GM18511 (cell line): ENCODE data around the gene MARK4.
"Not testable (repeated sequence)": the region's sequence is repeated elsewhere in the genome, so short reads cannot be mapped to it uniquely, and the experiment has no call there.

Experiments used
- ATAC-seq: cut with Tn5 transposase; IDR thresholded peaks from one replicate; pipeline ENCODE4 v1.9.1; 2021; ENCODE audit warnings: mild to moderate bottlenecking, moderate library complexity; ENCODE audit not compliant: unreplicated experiment

The MARK4 gene

GRCh38 chr19:45243144-45243732 is 7.8 kb upstream of the MARK4 start:
- ATAC-seq, result no peak

GRCh38 chr19:45244133-45244794 is 6.8 kb upstream of the MARK4 start:
- no peak for ATAC-seq

- no peak for ATAC-seq
Measured at GRCh38 chr19:45245334-45245787, 5.7 kb upstream of the MARK4 start, which contains the start of gene EXOC3L2. EXOC3L2 (minus strand) TSS chr19:45245407; CDS start chr19:45239045, 6,362 bp downstream.

- no peak for ATAC-seq
Measured at GRCh38 chr19:45245826-45246225, 5.2 kb upstream of the MARK4 start.

DNA sequence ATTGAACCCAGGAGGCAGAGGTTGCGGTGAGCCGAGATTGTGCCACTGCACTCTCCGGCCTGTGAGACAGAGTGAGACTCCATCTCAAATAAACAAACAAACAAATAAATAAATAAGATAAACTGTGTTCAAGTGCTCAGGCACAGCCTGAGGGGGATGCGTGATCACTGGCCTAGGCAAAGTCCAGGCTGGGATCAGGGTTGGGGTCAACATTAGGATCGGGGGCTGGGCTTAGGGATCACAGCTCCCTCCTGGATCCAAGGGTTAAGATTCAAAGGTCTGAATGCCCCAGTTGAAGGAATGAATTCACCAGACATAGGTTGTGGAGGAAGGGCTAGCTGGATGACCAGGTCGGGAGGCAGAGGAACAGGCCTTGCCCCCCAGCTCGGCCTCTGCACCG is 3.9 kb upstream of the MARK4 start:
- ATAC-seq, result no peak

DNA sequence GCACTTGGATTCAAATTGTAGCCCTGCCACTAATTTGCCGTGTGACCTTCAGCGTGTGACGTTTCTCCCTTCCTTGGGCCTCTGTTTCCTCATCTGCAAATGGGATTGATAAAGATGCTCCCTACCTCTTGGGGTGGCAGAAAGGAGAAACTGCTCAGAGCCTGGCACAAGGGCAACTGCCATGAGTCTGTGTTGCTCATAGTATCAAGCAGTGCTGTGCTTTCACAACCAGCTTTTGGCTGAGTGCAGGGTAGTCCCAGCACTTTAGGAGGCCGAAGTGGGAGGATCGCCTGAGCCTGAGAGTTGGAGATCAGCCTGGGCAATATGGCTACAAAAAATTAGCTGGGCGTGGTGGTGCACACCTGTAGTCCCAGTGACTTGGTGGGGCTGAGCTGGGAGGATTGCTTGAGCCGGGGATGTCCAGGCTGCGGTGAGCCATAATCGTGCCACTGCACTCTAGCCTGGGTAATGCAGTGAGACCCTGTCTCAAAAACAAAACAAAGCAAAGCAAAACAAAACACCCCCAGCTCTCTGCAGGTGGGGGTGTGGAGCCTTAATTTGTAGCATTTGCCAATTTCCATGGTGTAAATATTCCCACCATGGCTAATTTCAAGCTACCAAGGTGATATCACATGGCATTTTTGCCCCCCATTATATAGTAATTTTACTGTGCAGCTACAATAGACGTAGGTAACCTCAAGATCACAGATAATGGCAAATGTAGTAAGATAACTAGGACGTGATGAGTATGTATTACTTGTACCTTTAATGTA is 1.6 kb upstream of the MARK4 start:
- no peak for ATAC-seq

DNA sequence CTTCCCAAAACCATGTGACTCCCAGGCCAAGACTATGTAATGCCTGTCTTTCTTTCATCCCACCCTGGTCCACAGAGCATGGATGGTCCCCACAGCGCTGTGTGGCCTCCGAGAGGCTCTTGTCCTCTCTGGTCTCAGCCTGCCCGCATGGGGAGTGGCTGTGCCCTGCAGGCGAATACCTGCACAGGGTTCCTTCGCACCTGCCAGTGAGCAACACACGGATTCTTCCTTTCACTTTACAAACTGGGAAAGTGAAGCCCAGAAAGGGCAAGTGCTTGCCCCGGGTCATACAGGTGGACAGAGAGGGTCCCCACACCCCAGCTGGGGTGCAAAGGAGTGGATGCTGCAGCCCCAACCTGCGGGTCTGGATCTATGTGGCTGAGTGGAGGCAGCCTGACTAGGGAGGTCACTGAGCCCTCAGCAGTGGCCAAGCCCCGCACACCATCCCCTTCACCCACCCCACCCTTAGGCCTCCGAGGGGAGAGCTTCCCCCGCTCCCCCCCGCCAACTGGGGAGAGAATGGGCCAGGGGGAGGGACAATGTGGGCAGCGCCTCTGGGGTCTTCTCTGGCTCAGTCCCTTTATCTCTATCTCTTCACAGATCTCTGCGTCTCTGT is 747 bp upstream of the MARK4 start:
- ATAC-seq, result no peak

GRCh38 chr19:45251452-45252354 is 632 bp downstream of the MARK4 start:
- no peak for ATAC-seq

- no peak for ATAC-seq
Measured at GRCh38 chr19:45253396-45254027, 2.4 kb downstream of the MARK4 start.

DNA sequence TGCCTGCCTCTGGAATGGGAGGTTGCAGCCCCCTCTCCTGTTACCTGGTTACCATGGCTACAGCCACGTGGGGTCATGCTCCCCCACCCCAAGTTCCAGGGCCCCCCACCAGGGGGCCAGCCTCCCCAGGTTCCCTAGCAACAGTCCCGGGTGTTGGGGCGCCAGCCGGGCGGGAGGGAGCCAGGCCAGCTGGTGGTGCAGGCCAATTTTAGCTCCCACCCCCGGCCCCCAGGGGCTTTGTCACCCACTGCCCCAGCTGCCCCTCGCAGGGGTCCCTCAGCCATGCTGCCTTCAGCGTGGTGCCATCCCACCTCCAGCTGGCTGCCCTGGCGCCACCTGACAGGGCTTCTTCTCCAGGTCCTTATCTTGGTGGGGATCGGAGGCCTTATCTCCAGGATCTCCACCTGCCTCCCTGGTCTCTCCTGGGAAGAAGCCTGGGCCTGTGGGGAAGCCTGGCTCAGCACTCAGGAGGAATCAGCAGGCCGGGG is 3.0 kb downstream of the MARK4 start:
- ATAC-seq, result no peak

- ATAC-seq, result no peak
Measured at GRCh38 chr19:45255611-45256157, 4.6 kb downstream of the MARK4 start.

DNA sequence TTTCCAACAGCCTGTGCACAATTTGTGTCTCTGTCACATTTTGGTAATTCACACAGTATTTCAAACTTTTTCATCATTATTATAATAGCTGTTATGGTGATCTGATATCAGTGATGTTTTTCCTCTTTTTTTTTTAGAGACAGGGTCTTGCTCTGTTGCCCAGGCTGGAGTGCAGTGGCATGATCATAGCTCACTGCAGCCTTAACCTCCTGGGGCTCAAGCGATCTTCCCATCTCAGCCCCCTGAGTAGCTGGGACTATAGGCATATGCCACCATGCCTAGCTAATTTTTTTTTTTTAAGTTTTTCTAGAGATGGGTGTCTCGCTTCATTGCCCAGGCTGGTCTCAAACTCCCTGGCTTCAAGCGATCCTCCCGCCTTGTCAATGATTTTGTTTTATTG is 5.8 kb downstream of the MARK4 start:
- no peak for ATAC-seq

- ATAC-seq, result no peak
Measured at GRCh38 chr19:45258862-45259261, 7.8 kb downstream of the MARK4 start.

- ATAC-seq, result no peak
Measured at GRCh38 chr19:45262570-45262969, 11.5 kb downstream of the MARK4 start.

DNA sequence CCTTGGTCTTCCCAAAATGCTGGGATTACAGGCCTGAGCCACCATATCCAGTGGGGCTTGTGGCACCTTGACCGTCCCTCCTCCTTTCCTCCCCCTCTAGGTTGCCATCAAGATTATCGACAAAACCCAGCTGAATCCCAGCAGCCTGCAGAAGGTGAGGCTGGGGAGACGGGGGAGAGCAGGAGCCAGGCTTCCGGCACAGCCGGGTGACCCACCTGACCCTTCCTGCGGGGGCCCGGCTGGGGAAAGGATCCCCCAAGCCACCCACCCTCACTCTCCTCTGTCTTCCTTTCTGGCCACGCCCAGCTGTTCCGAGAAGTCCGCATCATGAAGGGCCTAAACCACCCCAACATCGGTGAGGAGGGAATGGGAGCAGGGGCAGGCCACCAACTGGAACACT is 11.9 kb downstream of the MARK4 start:
- ATAC-seq, result no peak

- ATAC-seq, result no peak
Measured at GRCh38 chr19:45264781-45265317, 13.8 kb downstream of the MARK4 start.

- no peak for ATAC-seq
Measured at GRCh38 chr19:45265375-45265774, 14.3 kb downstream of the MARK4 start.

- no peak for ATAC-seq
Measured at GRCh38 chr19:45267296-45267695, 16.2 kb downstream of the MARK4 start.

- ATAC-seq, result not testable (repeated sequence)
Measured at GRCh38 chr19:45269939-45270338, 18.9 kb downstream of the MARK4 start.
